NCI-H1930 (cell line): ENCODE results near the gene ZNF556.

Experiments
- DNase-seq, 2 experiments: peaks; one replicate each; lab custom pipeline; 2025; lab: John Stamatoyannopoulos, UW

Gene ZNF556

DNA sequence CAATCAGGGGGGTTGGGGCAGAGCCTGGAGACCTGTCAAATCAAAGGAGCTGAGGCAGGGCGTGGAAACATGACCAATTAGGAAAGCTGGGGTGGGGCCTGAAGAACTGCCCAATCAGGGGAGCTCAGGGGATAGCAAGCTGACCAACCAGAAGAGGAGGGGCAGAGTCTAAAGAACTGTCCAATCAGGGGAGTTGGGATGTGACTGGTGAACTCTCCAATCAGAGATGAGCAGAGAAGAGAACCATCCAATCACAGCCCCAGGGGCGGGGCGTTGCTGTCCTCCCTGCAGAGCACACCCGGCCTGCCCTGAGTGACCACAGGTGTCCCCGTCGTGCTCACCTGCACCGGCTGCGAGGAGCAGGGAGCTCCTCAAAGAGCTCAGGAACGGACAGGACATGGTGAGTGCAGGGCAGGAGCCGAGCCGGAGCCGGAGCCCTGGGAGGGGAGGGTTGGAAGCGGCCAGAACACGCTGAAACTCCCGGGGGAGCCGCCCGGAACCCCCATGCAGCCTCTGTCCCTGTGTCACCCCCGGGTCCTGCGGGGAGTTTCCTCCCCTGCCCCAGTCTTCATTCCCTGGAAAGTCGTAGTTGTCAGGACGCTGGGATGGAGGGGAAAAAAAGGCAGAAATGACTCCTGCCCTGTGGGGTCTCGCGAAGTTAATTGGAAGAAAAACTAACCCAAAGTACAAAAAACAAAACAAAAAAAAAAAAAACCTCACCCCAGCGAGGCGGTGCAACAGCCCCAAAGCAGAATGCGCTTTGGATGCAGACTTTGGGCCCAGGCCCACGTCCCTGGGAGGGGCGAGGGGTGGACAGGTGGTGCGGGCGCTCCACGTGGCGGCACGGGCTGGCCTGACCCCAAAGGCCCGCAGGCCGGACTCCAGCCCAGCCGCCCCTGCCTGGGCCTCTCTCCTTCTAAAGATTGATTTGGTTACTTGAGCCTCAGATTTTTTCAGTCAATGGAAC, at the start of gene ZNF556:
Gene ZNF556, plus strand, starts transcription at position 311 of the 967 bp plus-strand sequence. Its CDS starts 87 bp downstream, at position 398.
- DNase-seq = no peak

DNA sequence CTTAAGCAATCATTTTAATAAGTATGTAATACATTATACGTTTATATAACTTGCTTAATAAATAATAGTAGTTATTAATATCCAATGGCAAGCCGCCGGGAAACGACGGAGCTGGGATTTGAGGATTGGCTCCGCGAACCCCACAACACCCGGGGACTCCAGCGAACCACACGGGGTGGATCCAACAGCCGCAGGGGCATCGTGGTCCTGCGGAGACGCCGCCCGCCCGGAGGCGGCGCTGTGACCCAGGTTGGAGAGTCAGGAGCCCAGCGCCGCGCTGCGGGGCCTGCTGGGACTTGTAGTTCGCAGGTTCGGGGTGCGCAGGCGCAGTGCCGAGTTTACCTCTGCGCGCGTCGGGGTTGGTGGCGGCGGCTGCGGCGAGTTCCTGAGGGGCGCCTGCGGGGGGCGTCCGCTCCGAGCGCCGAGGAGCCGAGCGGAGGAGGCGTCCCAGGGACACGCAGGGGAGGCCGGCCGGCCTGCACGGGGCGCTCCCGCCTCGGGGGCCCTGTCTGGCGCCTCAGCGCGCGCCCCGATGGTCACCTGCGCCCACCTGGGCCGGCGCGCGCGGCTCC, 47.5 kb upstream of the ZNF556 start, which contains the start of gene ZNF554:
Gene ZNF554, plus strand, starts transcription at position 329 of the 572 bp plus-strand sequence. Its CDS starts 204 bp downstream, at position 533.
- peak; percentile 90 to 95 for DNase-seq

DNA sequence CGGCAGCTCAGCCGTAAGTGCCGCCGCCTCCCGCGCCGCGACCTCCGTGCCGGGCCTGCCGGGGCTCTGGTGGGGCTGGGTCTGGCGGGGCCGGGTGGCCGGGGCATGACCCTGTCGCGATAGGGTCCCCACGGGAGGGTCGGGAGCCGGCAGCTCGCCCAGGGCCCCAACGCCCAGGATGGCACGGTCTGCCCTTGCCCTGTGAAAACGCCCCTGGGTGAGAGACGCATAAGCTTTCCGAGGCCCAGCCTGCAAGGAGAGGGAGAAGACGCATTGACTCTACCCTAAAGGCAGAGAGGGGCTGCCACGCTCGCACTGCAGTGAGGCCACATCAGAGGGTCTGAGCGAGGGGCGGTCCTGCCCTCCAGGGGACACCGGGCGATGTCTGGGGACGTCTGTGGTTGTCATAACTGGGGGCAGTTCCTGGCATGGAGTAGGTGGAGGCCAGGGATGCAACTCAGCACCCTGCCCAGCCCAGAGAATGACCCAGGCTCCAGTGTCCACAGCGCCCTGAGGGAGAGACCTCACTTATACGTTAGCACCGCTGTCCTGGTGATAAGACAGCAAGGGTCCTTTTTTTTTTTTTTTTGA, 46.9 kb upstream of the ZNF556 start:
- DNase-seq = no peak

DNA sequence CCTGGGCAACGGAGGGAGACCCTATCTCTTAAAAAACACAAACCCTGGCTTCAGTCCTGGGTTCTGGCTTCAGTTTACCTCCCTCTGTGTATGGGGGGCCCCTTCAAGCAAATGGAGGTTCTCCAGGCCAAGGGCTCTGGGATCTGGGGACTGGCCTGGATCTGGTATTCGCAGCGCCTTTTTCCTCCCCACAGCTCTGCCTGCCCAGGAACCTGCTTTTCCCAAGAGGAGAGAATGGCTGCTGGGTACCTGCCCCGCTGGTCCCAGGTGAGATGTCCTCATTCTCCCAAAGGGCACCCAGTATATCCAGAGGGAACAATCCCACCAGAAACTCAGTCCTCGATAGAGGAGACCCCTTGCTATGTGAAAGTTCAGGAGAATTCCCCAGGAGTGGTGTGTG, 44.3 kb upstream of the ZNF556 start:
- no peak for DNase-seq

DNA sequence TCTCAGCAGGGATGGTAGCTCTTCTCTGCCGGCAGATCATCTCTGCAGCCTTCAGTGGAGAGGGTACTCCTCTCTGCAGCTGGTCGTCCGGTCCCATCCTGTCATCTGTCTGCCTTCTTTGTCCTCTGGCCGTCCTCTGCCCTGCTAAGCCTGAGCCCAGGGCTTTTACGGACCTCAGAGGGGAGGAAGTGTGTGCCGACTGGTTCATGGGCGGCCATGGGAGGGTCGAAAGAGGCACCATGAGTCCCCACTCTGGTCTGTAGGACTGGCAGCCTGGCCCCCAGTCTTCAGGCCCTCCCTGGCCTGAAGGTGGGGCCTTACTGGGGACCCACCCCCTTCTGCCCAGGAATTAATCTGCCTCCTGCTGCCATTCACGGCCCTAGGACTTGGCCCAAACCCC, 43.5 kb upstream of the ZNF556 start:
- DNase-seq = no peak

DNA sequence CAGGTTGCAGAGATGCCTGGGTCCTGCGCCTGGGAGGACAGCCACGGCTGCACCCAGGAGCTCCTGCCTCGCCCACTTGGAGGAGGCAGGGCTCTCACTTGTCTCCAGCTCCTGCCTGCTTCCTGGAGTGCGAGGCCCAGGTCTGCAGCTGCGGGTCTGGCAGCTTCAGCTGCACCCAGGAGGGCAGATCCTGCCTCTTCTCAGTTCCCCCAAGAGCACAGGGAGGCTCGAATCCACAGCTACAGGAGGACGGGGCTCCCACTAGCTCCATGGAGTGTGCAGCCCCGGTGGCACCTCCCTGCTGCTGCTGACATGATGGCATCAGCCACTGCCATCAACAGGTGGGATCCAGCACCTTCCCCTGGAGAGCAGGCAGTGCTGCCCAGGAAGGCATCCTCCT, 43.0 kb upstream of the ZNF556 start:
- DNase-seq = no peak

DNA sequence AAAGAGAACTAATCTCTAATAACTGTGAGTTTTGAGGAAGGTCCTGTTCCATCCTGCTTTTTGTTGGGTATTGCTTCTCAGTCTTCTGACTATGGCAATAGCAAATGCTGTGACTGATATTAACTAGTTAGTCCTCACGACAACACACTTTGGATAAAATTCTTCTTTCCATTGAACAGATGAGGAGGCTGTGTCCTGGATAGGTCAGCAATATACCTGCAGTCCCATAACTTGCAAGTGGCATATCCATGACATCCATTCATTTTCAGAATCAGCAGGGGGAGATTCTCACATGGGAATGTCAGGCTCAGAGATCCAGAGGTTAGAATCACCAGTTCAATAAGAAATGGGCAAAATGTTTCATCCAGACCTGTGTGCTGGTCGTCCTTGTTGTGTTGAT, 40.1 kb upstream of the ZNF556 start:
- DNase-seq = no peak

DNA sequence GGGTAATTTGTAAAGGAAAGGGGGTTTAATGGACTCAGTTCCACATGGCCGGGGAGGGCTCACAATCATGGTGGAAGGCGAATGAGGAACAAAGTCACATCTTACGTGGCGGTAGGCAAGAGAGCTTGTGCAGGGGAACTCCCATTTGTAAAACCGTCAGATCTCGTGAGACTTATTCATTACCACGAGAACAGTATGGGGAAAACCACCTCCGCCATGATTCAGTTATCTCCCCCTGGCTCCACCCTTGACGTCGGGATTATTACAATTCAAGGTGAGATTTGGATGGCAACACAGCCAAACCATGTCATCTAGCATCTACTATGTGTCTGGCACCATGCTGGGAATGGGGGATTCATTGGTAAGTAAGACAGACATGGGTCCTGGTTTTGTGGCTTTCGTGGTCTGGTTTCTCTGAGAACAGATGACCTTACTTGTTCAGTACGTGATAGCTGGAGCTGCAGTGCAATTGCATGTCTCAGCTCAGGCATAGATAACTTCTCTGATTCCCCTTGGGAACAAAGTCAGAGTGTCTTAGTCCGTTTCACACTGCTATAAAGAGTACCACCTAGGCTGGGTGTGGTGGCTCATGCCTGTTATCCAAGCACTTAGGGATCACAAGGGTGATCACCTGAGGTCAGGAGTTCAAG, 39.2 kb upstream of the ZNF556 start:
- no peak for DNase-seq

DNA sequence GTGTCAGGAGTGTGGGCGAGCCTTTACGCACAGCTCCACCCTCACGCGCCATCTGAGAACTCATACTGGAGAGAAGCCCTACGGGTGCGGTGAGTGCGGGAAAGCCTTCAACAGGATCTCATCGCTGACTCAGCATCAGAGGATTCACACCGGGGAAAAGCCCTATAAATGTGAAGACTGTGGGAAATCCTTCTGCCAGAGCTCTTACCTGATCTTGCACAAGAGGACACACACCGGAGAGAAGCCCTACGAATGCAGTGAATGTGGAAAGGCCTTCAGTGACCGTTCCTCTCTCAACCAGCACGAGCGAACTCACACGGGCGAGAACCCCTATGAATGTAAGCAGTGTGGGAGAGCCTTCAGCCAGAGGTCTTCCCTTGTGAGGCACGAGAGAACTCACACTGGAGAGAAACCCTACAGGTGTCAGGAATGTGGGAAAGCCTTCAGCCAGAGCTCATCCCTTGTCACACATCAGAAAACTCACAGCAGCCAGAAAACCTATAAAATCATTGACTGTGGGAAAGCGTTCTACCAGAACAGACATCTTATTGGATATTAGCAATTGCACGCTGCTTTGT, 32.8 kb upstream of the ZNF556 start:
- DNase-seq = no peak

DNA sequence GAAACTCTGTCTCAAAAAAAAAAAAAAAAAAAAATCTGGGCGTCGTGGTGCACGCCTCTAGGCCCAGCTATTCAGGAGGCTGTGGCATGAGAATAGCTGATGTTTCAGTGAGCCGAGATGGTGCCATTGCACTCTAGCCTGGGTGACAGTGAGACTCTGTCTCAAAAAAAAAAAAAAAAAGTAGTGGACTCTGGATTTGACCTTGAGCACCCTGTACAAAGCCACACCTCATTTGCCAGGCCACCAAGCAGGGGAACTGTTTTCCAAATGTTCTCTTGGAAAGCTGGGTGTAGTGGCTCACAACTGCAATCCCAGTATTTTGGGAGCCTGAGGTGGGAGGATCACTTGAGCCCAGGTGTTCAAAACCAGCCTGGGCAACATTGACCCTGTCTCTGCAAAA, 29.7 kb upstream of the ZNF556 start:
- no peak for DNase-seq

DNA sequence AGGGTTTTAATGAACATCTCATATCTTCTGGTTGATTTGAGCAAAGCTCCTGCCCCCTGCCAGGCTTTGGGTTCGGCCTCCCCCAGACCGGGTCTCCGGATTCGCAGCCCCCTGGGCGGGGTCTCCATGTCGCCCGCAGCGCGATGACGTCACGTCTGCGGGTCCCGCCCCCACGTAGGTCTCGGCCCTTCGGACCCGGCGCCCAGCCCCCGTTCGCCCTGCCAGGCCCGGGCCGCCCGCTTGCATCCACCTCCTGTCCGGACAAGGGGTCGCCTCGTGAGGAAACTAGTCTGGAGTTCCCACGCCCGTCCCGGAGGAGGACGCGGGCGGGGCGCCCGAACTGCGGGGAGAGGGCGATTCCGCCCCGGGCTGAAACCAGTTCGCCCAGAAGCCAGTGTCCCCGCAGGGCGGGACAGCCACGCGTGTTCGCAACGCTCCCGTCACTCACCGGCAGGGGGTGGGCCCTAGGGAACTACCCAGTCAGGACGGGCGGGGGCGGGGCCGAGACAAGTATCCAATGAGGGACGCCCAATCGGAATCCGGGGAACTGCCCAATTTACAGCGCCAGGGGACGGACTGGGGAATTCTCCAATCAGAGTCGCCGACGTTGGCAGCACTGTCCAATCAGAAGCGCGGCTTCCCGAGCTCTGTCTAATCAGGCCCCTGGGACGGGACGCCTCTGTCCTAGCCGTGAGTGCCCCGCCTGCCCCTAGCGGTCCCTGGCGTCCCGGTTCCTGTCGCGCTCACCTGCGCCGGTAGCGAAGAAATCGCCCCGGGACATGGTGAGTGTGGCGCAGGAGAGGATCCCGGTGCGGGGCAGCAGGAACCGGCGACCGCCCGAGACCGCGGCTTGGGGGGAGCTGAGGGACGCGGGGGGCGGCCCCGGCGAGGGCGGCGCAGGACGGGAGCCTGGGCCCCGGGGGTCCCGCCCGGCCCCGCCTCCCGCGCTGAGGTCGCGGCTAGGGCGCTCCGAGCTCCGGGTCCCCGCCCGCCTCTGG, 26.0 kb upstream of the ZNF556 start, which contains the start of gene ZNF555:
Gene ZNF555, plus strand, starts transcription at position 682 of the 998 bp plus-strand sequence. Its CDS starts 98 bp downstream, at position 780.
- DNase-seq = peak; percentile 95 to 97

DNA sequence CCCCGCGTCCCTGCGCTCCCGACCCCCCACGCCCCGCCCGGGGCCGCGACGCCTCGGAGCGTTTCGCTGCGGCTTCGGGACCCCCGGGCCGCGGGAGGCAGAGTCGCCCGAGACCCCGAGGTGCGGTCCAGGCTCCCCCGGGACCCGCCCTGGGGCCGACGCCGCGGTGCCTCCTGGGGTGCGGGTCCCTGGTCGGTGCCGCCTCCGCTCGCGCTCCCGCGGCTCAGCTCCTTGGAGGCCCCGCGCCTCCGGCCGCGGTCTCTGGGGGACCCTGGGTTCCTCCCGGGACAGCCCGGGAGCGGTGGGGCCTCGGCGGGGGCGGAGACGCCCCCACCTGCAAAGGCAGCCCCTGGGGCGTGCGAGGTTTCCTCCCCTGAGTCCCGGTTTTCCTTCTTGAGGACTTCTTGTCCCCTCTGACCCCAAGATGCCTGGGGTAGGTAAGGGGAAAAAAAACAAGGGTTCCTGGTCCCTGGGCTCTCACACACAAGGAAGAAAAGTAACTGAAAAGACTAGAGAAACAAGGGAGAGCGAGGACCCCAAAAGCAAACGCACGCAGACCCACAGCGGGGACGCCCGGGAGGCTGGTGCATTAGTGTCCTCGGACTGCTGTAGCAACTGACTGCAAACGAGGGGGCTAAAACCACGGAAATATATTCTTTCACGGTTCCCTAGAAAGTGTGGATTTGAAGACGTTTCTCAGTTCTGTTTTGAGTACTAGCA, 25.1 kb upstream of the ZNF556 start:
- DNase-seq = no peak

DNA sequence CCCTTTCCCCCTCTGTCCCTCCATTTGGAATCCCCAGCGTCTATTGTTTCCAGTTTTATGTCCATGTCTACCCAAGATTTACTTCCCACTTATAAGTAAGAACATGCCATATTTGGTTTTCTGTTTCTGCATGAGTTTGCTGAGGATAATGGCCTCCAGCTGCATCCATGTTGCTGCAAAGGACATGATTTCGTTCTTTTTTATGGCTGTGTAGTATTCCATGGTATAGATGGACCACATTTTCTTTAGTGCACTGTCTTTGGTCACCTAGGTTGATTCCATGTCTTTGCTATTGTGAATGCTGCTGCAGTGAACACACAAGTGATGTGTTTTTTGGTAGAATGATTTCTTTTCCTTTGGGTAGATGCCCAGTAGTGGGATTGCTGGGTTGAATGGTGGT, 22.0 kb upstream of the ZNF556 start:
- DNase-seq = no peak

DNA sequence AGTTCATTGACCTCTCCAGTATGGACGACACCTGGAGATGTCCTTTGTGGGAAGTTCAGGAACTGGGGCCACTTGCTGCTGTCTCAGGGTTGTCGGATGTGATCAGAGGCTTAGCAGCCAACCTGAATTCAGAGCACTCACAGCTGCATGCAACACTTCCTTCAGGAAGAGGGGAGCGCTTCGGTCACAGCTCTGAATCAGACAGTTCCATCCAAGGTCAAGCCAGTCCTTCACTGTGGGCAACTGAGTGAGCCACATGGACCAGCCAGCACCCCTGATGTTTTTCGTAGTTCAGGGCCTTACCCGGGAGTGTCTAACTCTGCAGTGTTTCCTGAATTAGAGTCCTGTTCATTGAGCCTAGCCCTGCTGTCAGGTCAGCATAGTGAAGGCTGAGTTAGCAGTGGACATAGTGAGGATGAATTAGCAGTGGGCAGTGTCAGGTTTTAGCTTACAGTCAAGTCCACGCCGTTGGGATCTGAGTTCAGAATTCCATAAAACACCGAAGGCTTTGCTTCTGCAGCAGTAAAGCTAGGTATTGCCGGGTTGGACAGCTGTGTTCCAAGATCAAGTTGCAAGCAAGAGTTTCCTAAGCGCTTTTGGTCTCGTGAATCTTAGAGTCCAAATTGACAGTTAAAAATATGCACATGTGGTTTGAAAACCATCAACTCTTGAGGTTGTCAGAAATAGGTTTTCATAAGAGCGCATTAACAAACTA, 20.8 kb upstream of the ZNF556 start:
- DNase-seq = no peak

DNA sequence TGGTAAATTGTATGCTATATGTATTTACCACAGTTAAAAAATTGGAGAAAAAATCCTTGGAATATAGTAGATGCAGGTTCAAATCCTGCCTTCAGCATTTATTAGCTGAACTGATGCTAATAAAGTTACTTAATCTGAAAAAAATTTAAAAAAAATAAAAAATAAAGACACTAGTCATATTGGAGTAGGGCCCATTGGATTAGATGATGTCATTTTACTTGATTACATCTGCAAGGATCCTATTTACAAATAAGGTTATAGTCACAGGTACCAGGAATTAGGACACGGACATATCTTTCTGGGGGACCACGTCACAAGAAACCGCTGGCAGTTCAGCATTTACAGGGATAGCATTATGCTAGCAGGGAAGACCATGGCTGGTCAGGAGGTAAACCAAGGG, 19.6 kb upstream of the ZNF556 start:
- DNase-seq = no peak

DNA sequence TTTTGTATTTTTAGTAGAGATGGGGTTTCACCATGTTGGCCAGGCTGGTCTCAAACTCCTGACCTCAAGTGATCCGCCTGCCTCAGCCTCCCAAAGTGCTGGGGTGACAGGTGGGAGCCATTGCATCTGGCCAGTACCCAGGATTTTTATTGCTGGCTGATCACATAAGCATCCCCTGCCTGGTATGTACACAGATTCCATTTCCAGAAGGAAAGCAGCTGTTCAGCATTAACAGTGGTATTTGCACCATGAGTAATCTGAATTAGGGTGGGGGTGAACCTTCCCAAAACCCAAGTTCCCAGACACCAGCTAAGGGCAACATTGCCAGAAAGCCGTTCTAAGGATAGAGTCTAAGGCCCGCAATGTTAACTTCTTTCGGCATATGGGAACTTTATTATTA, 18.5 kb upstream of the ZNF556 start:
- DNase-seq = no peak

DNA sequence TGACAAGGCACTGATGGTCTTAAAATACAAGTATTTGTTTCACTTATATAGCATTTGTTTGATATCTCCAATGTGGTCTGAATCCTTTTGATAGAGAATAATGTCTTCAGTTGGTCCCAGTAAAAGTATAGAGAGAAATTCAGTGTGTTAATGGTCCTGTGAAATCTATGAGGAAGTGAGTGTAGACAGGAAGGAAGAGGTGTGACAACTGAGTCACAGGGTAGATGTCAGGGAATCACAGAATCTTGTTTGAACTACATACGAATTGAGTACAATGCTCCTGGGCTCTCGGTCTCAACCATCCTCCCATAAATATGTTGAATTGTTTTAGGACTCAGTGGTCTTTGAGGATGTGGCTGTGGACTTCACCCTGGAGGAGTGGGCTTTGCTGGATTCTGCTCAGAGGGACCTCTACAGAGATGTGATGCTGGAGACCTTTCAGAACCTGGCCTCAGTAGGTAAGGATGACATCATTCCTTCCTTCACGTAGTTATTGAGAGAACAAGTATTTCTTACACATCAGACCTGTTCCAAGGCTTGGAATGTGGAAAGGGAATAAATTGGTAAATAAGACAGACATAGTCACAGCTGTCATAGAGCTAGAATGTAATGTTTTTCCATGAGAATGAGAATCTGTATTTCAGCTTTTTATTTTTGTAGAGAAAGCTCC, 16.7 kb upstream of the ZNF556 start:
- no peak for DNase-seq

DNA sequence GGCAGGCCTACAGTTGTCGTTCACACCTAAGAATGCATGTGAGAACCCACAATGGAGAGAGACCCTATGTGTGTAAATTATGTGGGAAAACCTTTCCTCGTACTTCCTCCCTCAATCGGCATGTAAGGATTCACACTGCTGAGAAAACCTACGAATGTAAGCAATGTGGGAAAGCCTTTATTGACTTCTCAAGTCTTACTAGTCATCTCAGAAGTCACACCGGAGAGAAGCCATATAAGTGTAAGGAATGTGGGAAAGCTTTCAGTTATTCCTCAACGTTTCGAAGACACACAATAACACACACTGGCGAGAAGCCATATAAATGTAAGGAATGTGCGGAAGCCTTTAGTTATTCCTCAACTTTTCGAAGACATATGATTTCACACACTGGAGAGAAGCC, 14.5 kb upstream of the ZNF556 start:
- no peak for DNase-seq
